Karpas-422 (cell line): Measurements from ENCODE around the gene GEMIN7. TPM values are rescaled to one million over a fixed set of nuclear protein-coding genes. Genes with fewer than 3 reads are reported as not detected.

Source experiments
- DNase-seq: peaks from one replicate; pipeline ENCODE4 v3.0.0-alpha.2; 2015
- H2AFZ ChIP-seq: fragments of 200-600 bp; sonication (generic); 2 replicates; pipeline ENCODE4 v1.6.1; 2014; ENCODE audit warnings: antibody characterized with exemption, low read length, mixed read lengths
- H3K27ac ChIP-seq: fragments of 200-600 bp; sonication (generic); 2 replicates; pipeline ENCODE4 v1.5.1; 2014; ENCODE audit warnings: mild to moderate bottlenecking, low read length, moderate library complexity
- H3K27me3 ChIP-seq: fragments of 200-600 bp; sonication (generic); 2 replicates; pipeline ENCODE4 v1.6.1; 2014; ENCODE audit warnings: low read length, mixed read lengths
- H3K36me3 ChIP-seq: fragments of 200-600 bp; sonication (generic); 2 replicates; pipeline ENCODE4 v1.6.1; 2014; ENCODE audit warnings: low read length, mixed read lengths; ENCODE audit not compliant: insufficient read depth
- H3K4me1 ChIP-seq: fragments of 200-600 bp; sonication (generic); 2 replicates; pipeline ENCODE4 v1.6.1; 2014; ENCODE audit warnings: mild to moderate bottlenecking, low read length, mixed read lengths
- H3K4me2 ChIP-seq: fragments of 200-600 bp; sonication (generic); 2 replicates; pipeline ENCODE4 v1.6.1; 2014; ENCODE audit warnings: low read length, low read depth, mild to moderate bottlenecking; ENCODE audit not compliant: poor library complexity, severe bottlenecking
- H3K4me3 ChIP-seq: fragments of 200-600 bp; sonication (generic); 2 replicates; pipeline ENCODE4 v1.5.1; 2014; ENCODE audit warnings: mild to moderate bottlenecking, antibody characterized with exemption, low read length, mixed read lengths
- H3K79me2 ChIP-seq: fragments of 200-600 bp; sonication (generic); 2 replicates; pipeline ENCODE4 v1.6.1; 2014; ENCODE audit warnings: mild to moderate bottlenecking, low read length, mixed read lengths
- H3K9ac ChIP-seq: fragments of 200-600 bp; sonication (generic); 2 replicates; pipeline ENCODE4 v1.6.0; 2014; ENCODE audit warnings: low read length
- H3K9me2 ChIP-seq: fragments of 200-600 bp; sonication (generic), shearing (Covaris generic); replicated peaks from 2 replicates; pipeline ENCODE4 v1.6.0; 2014; ENCODE audit warnings: mild to moderate bottlenecking, low read length, moderate library complexity; ENCODE audit not compliant: insufficient read depth
- H3K9me3 ChIP-seq: fragments of 300-700, 200-600 bp; sonication (generic); 2 replicates; pipeline ENCODE4 v1.6.1; 2014; ENCODE audit warnings: low read length, mixed read lengths
- H4K20me1 ChIP-seq: fragments of 200-600 bp; sonication (generic); 2 replicates; pipeline ENCODE4 v1.6.1; 2014; ENCODE audit warnings: mild to moderate bottlenecking, antibody characterized with exemption, low read length, low read depth; ENCODE audit not compliant: insufficient read depth
- total RNA-seq: library from RNA; depleted of rRNA; stranded (reverse); fragments of >200 nt; shearing (Covaris generic); gene quantifications from 2 replicates; pipeline ENCODE4 v1.2.3, GENCODE V29; 2014; ENCODE audit warnings: low replicate concordance

Gene GEMIN7
- total RNA-seq, 1 experiment from 2014 or later = 85.2 TPM

GRCh38 chr19:45112111-45112827, 33.2 kb downstream of the GEMIN7 start:
- no peaks in the 10 kb centered on the region for H3K9me2 ChIP-seq
- no peaks in the 10 kb centered on the region for H3K9me3 ChIP-seq
- H3K79me2 ChIP-seq = peaks cover 93% of the 10 kb centered on the region
- no peak overlapping the region for H3K9ac ChIP-seq
- H3K27me3 ChIP-seq = no peaks in the 10 kb centered on the region
- H3K4me1 ChIP-seq = peaks cover 38% of the 10 kb centered on the region
- no peaks in the 10 kb centered on the region for H3K36me3 ChIP-seq
- no peak overlapping the region for H2AFZ ChIP-seq
- no peak overlapping the region for H3K4me3 ChIP-seq
- no peak for DNase-seq
- H4K20me1 ChIP-seq = peaks cover 19% of the 10 kb centered on the region; the same call in 1 of the 2 replicates
- H3K27ac ChIP-seq = no peak overlapping the region
- no peak overlapping the region for H3K4me2 ChIP-seq

- Histone ChIP-seq H3K27ac (no peak overlapping the region), H4K20me1 (peaks cover 28% of the 10 kb centered on the region; the same call in 1 of the 2 replicates), H2AFZ (no peak overlapping the region), H3K27me3 (no peaks in the 10 kb centered on the region), H3K4me2 (no peak overlapping the region), H3K9ac (no peak overlapping the region), H3K9me3 (no peaks in the 10 kb centered on the region), H3K79me2 (peaks cover 94% of the 10 kb centered on the region), H3K4me3 (no peak overlapping the region), H3K36me3 (no peaks in the 10 kb centered on the region), H3K9me2 (no peaks in the 10 kb centered on the region), H3K4me1 (peaks cover 40% of the 10 kb centered on the region)
- DNase-seq = no peak
Observed at GRCh38 chr19:45113628-45114027, 34.6 kb downstream of the GEMIN7 start.

DNA sequence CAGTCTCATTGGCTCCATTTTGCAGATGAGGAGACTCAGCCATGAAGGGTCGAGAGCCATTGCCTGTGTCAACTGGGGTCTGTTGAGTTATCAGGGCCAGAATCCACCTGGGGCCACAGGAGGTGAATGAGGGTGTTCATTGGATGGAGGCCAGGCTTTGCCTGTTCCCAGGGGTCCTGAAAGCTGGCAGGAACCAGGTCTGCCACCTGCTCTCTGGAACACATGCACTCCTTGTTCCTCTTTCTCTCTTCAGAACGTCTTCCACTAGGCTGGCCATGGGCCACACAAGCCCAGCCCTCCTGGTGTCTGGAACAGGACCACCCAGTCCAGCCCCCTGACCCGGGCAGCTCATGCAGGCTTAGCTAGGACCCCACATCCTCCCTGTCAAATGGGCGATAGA, 35.1 kb downstream of the GEMIN7 start:
- H2AFZ ChIP-seq = no peak overlapping the region
- peaks cover 93% of the 10 kb centered on the region for H3K79me2 ChIP-seq
- H3K27me3 ChIP-seq = no peaks in the 10 kb centered on the region
- no peak overlapping the region for H3K4me2 ChIP-seq
- no peaks in the 10 kb centered on the region for H3K9me2 ChIP-seq
- H4K20me1 ChIP-seq = peaks cover 28% of the 10 kb centered on the region; the same call in 1 of the 2 replicates
- peaks cover 44% of the 10 kb centered on the region for H3K4me1 ChIP-seq
- DNase-seq = no peak
- no peaks in the 10 kb centered on the region for H3K36me3 ChIP-seq
- H3K9ac ChIP-seq = no peak overlapping the region
- no peak overlapping the region for H3K4me3 ChIP-seq
- no peak overlapping the region for H3K27ac ChIP-seq
- no peaks in the 10 kb centered on the region for H3K9me3 ChIP-seq

GRCh38 chr19:45115809-45116615, 37.0 kb downstream of the GEMIN7 start:
- peaks cover 91% of the 10 kb centered on the region for H3K79me2 ChIP-seq
- H2AFZ ChIP-seq = no peak overlapping the region

GRCh38 chr19:45117167-45117594, 38.1 kb downstream of the GEMIN7 start:
- H3K9me2 ChIP-seq = no peaks in the 10 kb centered on the region
- H2AFZ ChIP-seq = no peak overlapping the region
- no peak overlapping the region for H3K4me2 ChIP-seq
- H3K9me3 ChIP-seq = no peaks in the 10 kb centered on the region
- no peak overlapping the region for H3K4me3 ChIP-seq
- H3K79me2 ChIP-seq = peaks cover 88% of the 10 kb centered on the region
- H3K27me3 ChIP-seq = no peaks in the 10 kb centered on the region
- H4K20me1 ChIP-seq = peaks cover 32% of the 10 kb centered on the region; the same call in 1 of the 2 replicates
- H3K9ac ChIP-seq = no peak overlapping the region
- DNase-seq = peak; percentile 49
- H3K4me1 ChIP-seq = peaks cover 39% of the 10 kb centered on the region
- no peaks in the 10 kb centered on the region for H3K36me3 ChIP-seq
- no peak overlapping the region for H3K27ac ChIP-seq

More at GRCh38 chr19:45115809-45116615, 37.0 kb downstream of the GEMIN7 start:
- Histone ChIP-seq H3K9me2 (no peaks in the 10 kb centered on the region), H3K9me3 (no peaks in the 10 kb centered on the region), H3K4me1 (peaks cover 35% of the 10 kb centered on the region), H4K20me1 (peaks cover 32% of the 10 kb centered on the region; the same call in 1 of the 2 replicates), H3K9ac (no peak overlapping the region), H3K27me3 (no peaks in the 10 kb centered on the region), H3K27ac (no peak overlapping the region), H3K4me2 (no peak overlapping the region), H3K36me3 (no peaks in the 10 kb centered on the region), H3K4me3 (no peak overlapping the region)
- DNase-seq = no peak

DNA sequence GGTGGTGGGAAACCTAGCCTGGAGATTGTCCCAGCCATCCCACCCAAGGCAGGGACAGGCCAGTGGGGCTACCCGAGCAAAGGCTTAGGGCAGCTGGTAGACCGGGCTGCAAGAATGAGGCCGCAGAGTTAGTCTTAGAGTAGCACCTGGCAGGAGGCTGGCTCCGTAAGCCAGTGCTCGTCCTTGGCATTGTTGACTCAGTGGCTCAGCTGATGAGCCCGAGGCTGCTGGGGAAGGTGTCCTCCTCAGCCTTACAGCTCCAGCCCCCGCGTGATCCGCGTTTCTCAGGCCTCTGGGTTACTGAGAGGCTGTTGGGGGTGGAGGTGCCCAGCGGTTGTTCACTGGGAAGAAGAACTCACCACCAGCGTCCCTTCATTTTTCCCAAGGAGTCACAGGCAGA, 38.6 kb downstream of the GEMIN7 start:
- H3K27me3 ChIP-seq = no peaks in the 10 kb centered on the region
- H3K4me2 ChIP-seq = peak overlapping the region; percentile 35
- no peaks in the 10 kb centered on the region for H3K9me3 ChIP-seq
- H2AFZ ChIP-seq = no peak overlapping the region
- H3K79me2 ChIP-seq = peaks cover 88% of the 10 kb centered on the region
- no peak overlapping the region for H3K9ac ChIP-seq
- H3K9me2 ChIP-seq = no peaks in the 10 kb centered on the region
- no peak overlapping the region for H3K4me3 ChIP-seq
- no peak overlapping the region for H3K27ac ChIP-seq
- H3K36me3 ChIP-seq = no peaks in the 10 kb centered on the region
- no peak for DNase-seq
- H4K20me1 ChIP-seq = peaks cover 27% of the 10 kb centered on the region; the same call in 1 of the 2 replicates
- peaks cover 39% of the 10 kb centered on the region for H3K4me1 ChIP-seq

DNA sequence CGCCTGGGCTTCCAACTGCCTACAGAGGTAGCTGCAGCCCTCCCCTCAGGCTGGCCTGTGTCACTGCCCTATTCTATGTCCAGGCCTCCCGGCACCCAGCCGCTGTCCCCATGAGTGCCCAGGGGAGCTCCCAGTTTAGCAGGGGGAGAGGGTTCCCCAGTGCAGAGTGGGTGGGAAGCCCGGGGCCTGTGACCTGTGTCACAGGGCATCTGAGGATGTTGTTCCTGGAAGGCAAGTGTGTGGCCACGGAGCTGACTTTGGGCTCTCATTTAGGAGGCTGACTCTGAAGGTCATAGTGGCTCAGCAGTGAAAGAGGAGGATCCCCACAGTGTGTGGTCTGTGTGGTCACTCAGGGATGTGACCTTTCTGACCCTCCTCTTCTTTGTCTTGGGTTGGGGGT, 39.0 kb downstream of the GEMIN7 start:
- no peaks in the 10 kb centered on the region for H3K36me3 ChIP-seq
- no peak for DNase-seq
- no peak overlapping the region for H3K9ac ChIP-seq
- peaks cover 38% of the 10 kb centered on the region for H3K4me1 ChIP-seq
- H4K20me1 ChIP-seq = peaks cover 27% of the 10 kb centered on the region; the same call in 1 of the 2 replicates
- peaks cover 87% of the 10 kb centered on the region for H3K79me2 ChIP-seq
- no peaks in the 10 kb centered on the region for H3K27me3 ChIP-seq
- no peaks in the 10 kb centered on the region for H3K9me3 ChIP-seq
- peak overlapping the region; percentile 35 for H3K4me2 ChIP-seq
- no peak overlapping the region for H3K4me3 ChIP-seq
- H3K9me2 ChIP-seq = no peaks in the 10 kb centered on the region
- no peak overlapping the region for H2AFZ ChIP-seq
- H3K27ac ChIP-seq = 0 out of 2 replicates have a peak overlapping the region, but pooled peaks have one; percentile 7
